Colonic mucosa (tissue), 4 donors: Measurements from ENCODE around the gene TLE2. TPM values are rescaled to one million over a fixed set of nuclear protein-coding genes. Genes with fewer than 3 reads are reported as not detected.
"Not testable (repeated sequence)": the region's sequence is repeated elsewhere in the genome, so short reads cannot be mapped to it uniquely, and the experiment has no call there.

Experiments
- DNase-seq: peaks from one replicate; pipeline ENCODE4 v3.0.0-alpha.2; 2020
- H3K27ac ChIP-seq: fragments of 200-600 bp; one replicate; pipeline ENCODE4 v1.8.0; 2021
- H3K27me3 ChIP-seq: fragments of 200-600 bp; one replicate; pipeline ENCODE4 v1.8.0; 2021
- H3K36me3 ChIP-seq: fragments of 200-600 bp; one replicate; pipeline ENCODE4 v1.8.0; 2021
- H3K4me1 ChIP-seq: fragments of 200-600 bp; one replicate; pipeline ENCODE4 v1.8.0; 2021; ENCODE audit warnings: mild to moderate bottlenecking
- H3K4me3 ChIP-seq: fragments of 200-600 bp; one replicate; pipeline ENCODE4 v1.8.0; 2021
- H3K9ac ChIP-seq, 2 donors: one replicate each; pipeline ENCODE4 v1.7.0; 2013; ENCODE audit warnings: control low read depth in 2 of 2, low read depth in 2 of 2, low read length in 2 of 2
- H3K9me3 ChIP-seq: fragments of 200-600 bp; one replicate; pipeline ENCODE4 v1.8.0; 2021
- intact Hi-C: fragments of 100-400 bp; cut with DNase I; formaldehyde crosslinking; loops from one replicate; pipeline ENCODE4 v1.14.1; 2022
- total RNA-seq, 2 donors: library from RNA; stranded (reverse); fragmentation: NEBNext Ultra II Directional in 1 of 2; extraction: Animal tissue kit (Norgen Biotek cat#: 25700) in 1 of 2; gene quantifications; one replicate each; pipeline ENCODE4 v1.2.1, GENCODE V29; 2021
- TF ChIP-seq, protein P1 (sequence below): fragments of 200-600 bp; IDR thresholded peaks from one replicate; pipeline ENCODE4 v1.8.0; 2022; ENCODE audit warnings: antibody characterized with exemption, mild to moderate bottlenecking
- donor health status: healthy.
- donor health status: DM: no; HTN: no; CAD: no.
- donor health status: DM: no; HTN: no; CAD: no.

The TLE2 gene
- total RNA-seq, 2 donors from 2014 or later = 42.8 to 52.4 TPM

DNA sequence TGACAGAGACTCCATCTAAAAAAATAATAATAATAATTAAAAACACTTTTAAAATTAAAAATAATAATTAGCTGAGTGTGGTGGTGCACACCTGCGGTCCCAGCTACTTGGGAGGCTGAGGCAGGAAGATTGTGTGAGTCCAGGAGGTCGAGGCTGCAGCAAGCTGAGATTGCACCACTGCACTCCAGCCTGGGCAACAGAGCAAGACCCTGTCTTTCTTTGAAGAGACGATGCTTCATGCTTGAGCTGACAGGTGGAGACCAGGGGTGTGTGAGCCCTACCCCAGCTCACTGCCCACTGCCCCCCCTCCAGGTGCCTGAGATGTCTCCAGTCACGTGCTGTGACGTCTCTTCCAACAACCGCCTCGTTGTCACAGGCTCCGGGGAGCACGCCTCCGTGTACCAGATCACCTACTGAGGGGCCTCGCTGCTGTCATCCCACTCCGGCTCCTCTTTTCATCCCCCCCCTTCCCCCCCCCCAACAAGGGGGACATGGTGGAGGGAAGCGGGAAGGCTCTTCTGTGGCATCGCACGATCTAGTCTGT, 34.4 kb downstream of the TLE2 start:
- Histone ChIP-seq H3K9me3 (no peaks in the 10 kb centered on the region), H3K36me3 (no peaks in the 10 kb centered on the region), H3K4me3 (no peak overlapping the region), H3K9ac (no peak overlapping the region), H3K27ac (no peak overlapping the region), H3K27me3 (no peaks in the 10 kb centered on the region), H3K4me1 (no peaks in the 10 kb centered on the region)
- intact Hi-C loops = no loop called here
- no peak for DNase-seq
- TF ChIP-seq, protein P1, sequence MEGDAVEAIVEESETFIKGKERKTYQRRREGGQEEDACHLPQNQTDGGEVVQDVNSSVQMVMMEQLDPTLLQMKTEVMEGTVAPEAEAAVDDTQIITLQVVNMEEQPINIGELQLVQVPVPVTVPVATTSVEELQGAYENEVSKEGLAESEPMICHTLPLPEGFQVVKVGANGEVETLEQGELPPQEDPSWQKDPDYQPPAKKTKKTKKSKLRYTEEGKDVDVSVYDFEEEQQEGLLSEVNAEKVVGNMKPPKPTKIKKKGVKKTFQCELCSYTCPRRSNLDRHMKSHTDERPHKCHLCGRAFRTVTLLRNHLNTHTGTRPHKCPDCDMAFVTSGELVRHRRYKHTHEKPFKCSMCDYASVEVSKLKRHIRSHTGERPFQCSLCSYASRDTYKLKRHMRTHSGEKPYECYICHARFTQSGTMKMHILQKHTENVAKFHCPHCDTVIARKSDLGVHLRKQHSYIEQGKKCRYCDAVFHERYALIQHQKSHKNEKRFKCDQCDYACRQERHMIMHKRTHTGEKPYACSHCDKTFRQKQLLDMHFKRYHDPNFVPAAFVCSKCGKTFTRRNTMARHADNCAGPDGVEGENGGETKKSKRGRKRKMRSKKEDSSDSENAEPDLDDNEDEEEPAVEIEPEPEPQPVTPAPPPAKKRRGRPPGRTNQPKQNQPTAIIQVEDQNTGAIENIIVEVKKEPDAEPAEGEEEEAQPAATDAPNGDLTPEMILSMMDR = no peak

DNA sequence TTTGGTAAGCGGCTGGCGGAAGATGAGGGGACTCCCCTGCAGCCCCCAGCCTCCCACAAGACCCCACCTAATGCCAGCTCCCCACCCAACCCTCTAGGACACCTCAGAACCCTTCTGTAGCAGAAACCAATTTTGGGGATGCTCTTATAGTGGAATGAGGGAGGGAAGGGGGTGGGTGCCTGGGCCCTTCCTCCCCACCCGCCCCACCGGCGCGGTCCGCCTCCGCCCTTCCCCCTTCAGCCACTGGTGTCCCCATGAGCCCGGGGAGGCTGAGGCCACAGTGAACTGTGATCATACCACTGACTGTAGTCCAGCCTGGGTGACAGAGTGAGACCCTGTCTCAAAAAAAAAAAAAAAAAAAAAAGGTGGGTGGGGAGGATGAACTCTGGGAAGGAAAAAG, 35.5 kb downstream of the TLE2 start:
- no peak overlapping the region for H3K9ac ChIP-seq
- H3K27ac ChIP-seq = no peak overlapping the region
- no peak for DNase-seq
- no peaks in the 10 kb centered on the region for H3K27me3 ChIP-seq
- no peaks in the 10 kb centered on the region for H3K9me3 ChIP-seq
- intact Hi-C loops = no loop called here
- no peaks in the 10 kb centered on the region for H3K36me3 ChIP-seq
- H3K4me3 ChIP-seq = no peak overlapping the region
- TF ChIP-seq, protein P1 = no peak
- no peaks in the 10 kb centered on the region for H3K4me1 ChIP-seq

- Histone ChIP-seq H3K36me3 (no peaks in the 10 kb centered on the region), H3K4me1 (no peaks in the 10 kb centered on the region), H3K27me3 (no peaks in the 10 kb centered on the region), H3K4me3 (no peak overlapping the region), H3K9me3 (no peaks in the 10 kb centered on the region), H3K9ac (no peak overlapping the region), H3K27ac (no peak overlapping the region)
- TF ChIP-seq, protein P1 = no peak
- intact Hi-C loops = no loop called here
- no peak for DNase-seq
Observed at GRCh38 chr19:2992958-2993357, 36.1 kb downstream of the TLE2 start.

GRCh38 chr19:2992333-2992732, 36.7 kb downstream of the TLE2 start:
- H3K27ac ChIP-seq, intact Hi-C loops: not testable (repeated sequence)

DNA sequence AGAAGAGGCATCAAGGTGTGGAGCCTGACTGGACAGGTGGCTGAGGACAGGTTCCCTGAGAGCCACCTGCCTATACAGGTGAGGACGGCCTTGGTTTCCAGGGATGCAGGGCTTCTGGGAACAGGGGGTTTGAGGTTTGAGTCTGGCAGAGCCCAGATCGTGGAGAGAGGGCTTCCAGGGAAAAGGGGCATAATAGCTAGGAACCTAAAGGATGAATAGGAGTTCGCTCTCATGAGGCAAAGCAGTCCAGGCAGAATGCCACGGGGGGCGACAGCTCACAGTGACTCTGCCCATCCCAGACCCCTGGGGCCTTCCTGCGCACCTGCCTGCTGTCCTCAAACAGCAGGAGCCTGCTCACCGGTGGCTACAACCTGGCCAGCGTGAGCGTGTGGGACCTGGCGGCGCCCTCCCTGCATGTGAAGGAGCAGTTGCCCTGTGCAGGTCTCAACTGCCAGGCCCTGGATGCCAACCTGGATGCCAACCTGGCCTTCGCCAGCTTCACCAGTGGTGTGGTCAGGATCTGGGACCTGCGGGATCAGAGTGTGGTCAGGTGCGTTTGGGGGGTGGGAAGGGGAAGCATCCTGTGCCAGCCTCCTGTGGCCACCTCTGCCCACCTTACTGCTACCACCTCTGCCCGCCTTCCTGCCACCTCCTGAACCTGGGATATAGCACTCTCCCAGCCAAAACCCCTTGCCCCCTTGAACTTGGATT, 39.7 kb downstream of the TLE2 start:
- no peak for DNase-seq
- TF ChIP-seq, protein P1 = no peak
- intact Hi-C loops = no loop called here

More at GRCh38 chr19:2992333-2992732, 36.7 kb downstream of the TLE2 start:
- not testable (repeated sequence) for H3K36me3 ChIP-seq, H3K27me3 ChIP-seq, H3K4me3 ChIP-seq, H3K9me3 ChIP-seq, DNase-seq, H3K9ac ChIP-seq, H3K4me1 ChIP-seq

DNA sequence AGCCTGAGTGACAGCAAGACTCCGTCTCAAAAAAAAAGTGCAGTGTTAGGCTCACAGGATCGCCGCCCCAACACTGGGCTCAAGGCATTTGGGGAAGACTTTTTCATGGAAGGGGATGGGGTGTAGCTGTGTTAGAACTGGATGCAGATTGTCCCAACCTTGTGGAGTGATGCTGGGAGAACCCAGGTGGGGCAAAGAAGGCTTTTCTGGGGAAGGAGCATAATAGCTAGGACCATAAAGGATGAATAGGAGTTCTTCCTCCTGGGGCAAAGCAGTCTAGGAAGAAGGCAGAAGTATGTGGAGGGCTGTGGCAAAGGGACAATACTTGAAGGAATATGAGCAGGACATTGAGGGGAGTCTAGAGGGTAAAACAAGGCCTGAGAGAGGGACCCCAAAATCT, 40.5 kb downstream of the TLE2 start:
- no peaks in the 10 kb centered on the region for H3K9me3 ChIP-seq
- H3K9ac ChIP-seq = no peak overlapping the region
- H3K4me3 ChIP-seq = no peak overlapping the region
- intact Hi-C loops = no loop called here
- H3K36me3 ChIP-seq = no peaks in the 10 kb centered on the region
- no peaks in the 10 kb centered on the region for H3K4me1 ChIP-seq
- TF ChIP-seq, protein P1 = no peak
- H3K27me3 ChIP-seq = no peaks in the 10 kb centered on the region
- H3K27ac ChIP-seq = no peak overlapping the region
- DNase-seq = no peak

More for the DNA sequence above, 39.7 kb downstream of the TLE2 start:
- Histone ChIP-seq H3K4me1 (no peaks in the 10 kb centered on the region), H3K27ac (no peak overlapping the region), H3K9ac (no peak overlapping the region), H3K36me3 (no peaks in the 10 kb centered on the region), H3K9me3 (no peaks in the 10 kb centered on the region), H3K4me3 (no peak overlapping the region), H3K27me3 (no peaks in the 10 kb centered on the region)
